IMR-90 (cell line): Measurements from ENCODE around the gene BMERB1. TPM values are rescaled to one million over a fixed set of nuclear protein-coding genes. Genes with fewer than 3 reads are reported as not detected.
A peak's percentile ranks its signal among the peaks of the same experiment; 100 is the strongest.

ENCODE experiments used
- ATAC-seq: fragments of 200-7000 bp; cut with Tn5 transposase; 2 replicates; pipeline ENCODE4 v1.9.1; 2020; ENCODE audit warnings: low read depth, mild to moderate bottlenecking, moderate library complexity
- BruUV-seq: library from RNA; stranded (reverse); fragments of 400-500 nt; replicated peaks from 2 replicates; lab custom pipeline; 2021; lab: Mats Ljungman, UMichigan
- CTCF ChIA-PET: fragments of 300-600 bp; formaldehyde crosslinking; extraction: SDS; loops from one replicate; lab custom pipeline; 2021; ENCODE audit warnings: antibody characterized with exemption; lab: Yijun Ruan, JAX
- POLR2A ChIA-PET: fragments of 300-600 bp; sonication (Branson Sonifier 250); formaldehyde crosslinking; loops from one replicate; lab custom pipeline; 2022; ENCODE audit warnings: antibody characterized with exemption; ENCODE audit not compliant: unreplicated experiment; lab: Charles Lee
- DNase-seq: peaks from one replicate; pipeline ENCODE4 v3.0.0; 2013
- H2AFZ ChIP-seq: replicated peaks from 2 replicates; pipeline ENCODE3; 2013; ENCODE audit warnings: low read length, mild to moderate bottlenecking; ENCODE audit not compliant: poor library complexity
- H2AK5ac ChIP-seq: 2 replicates; pipeline ENCODE4 v1.6.1; 2013; ENCODE audit warnings: low read depth, low read length, inconsistent platforms
- H2AK9ac ChIP-seq: replicated peaks from 2 replicates; pipeline ENCODE3; 2013; ENCODE audit warnings: mild to moderate bottlenecking, low read depth, low read length, moderate library complexity; ENCODE audit not compliant: poor library complexity
- H2BK120ac ChIP-seq: 2 replicates; pipeline ENCODE4 v1.6.1; 2013; ENCODE audit warnings: low read depth, low read length, inconsistent platforms
- H2BK15ac ChIP-seq: 3 replicates; pipeline ENCODE4 v1.6.1; 2013; ENCODE audit warnings: low read depth, low read length, inconsistent platforms
- H2BK20ac ChIP-seq: 2 replicates; pipeline ENCODE4 v1.6.1; 2013; ENCODE audit warnings: low read depth, mild to moderate bottlenecking, inconsistent platforms, low read length, moderate library complexity
- H2BK5ac ChIP-seq: 2 replicates; pipeline ENCODE4 v1.6.1; 2013; ENCODE audit warnings: mild to moderate bottlenecking, low read depth, low read length, inconsistent platforms; ENCODE audit not compliant: poor library complexity, severe bottlenecking
- H3K14ac ChIP-seq: replicated peaks from 2 replicates; pipeline ENCODE4 v1.6.1; 2013; ENCODE audit warnings: low read depth, low read length, inconsistent platforms
- H3K18ac ChIP-seq: 2 replicates; pipeline ENCODE4 v1.6.1; 2013; ENCODE audit warnings: low read depth, low read length, control low read depth
- H3K23ac ChIP-seq: 2 replicates; pipeline ENCODE4 v1.6.1; 2013; ENCODE audit warnings: low read depth, low read length, inconsistent platforms
- H3K27ac ChIP-seq: 2 replicates; pipeline ENCODE4 v1.5.1; 2013; ENCODE audit warnings: mild to moderate bottlenecking, control low read depth, low read length; ENCODE audit not compliant: insufficient read depth
- H3K27me3 ChIP-seq: 2 replicates; pipeline ENCODE4 v1.6.1; 2013; ENCODE audit warnings: low read length; ENCODE audit not compliant: control insufficient read depth, insufficient read depth
- H3K36me3 ChIP-seq: 2 replicates; pipeline ENCODE4 v1.6.1; 2013; ENCODE audit warnings: low read length, mixed read lengths; ENCODE audit not compliant: control insufficient read depth, insufficient read depth
- H3K4ac ChIP-seq: 2 replicates; pipeline ENCODE4 v1.6.1; 2013; ENCODE audit warnings: low read depth, low read length, inconsistent platforms
- H3K4me1 ChIP-seq: 2 replicates; pipeline ENCODE4 v1.6.1; 2013; ENCODE audit warnings: low read length, mixed read lengths; ENCODE audit not compliant: control insufficient read depth, insufficient read depth
- H3K4me2 ChIP-seq: 2 replicates; pipeline ENCODE4 v1.6.1; 2013; ENCODE audit warnings: low read depth, mild to moderate bottlenecking, control low read depth, low read length, moderate library complexity
- H3K4me3 ChIP-seq: 2 replicates; pipeline ENCODE4 v1.5.1; 2013; ENCODE audit warnings: low read depth, mild to moderate bottlenecking, control low read depth, low read length, moderate library complexity; ENCODE audit not compliant: insufficient read depth
- H3K56ac ChIP-seq: 2 replicates; pipeline ENCODE4 v1.6.1; 2013; ENCODE audit warnings: low read length, inconsistent platforms; ENCODE audit not compliant: insufficient read depth; ENCODE audit errors: extremely low read depth
- H3K79me1 ChIP-seq, 2 experiments: 2 replicates each; pipeline ENCODE4 v1.6.1; 2013; ENCODE audit warnings: low read length in 2 of 2, inconsistent platforms in 1 of 2, low read depth in 1 of 2
- H3K9ac ChIP-seq: 2 replicates; pipeline ENCODE4 v1.6.1; 2013; ENCODE audit warnings: low read depth, low read length, control low read depth
- H3K9me1 ChIP-seq: 2 replicates; pipeline ENCODE4 v1.6.1; 2013; ENCODE audit warnings: low read length, inconsistent platforms; ENCODE audit not compliant: insufficient read depth
- H3K9me3 ChIP-seq: 2 replicates; pipeline ENCODE4 v1.6.1; 2013; ENCODE audit warnings: low read length; ENCODE audit not compliant: control insufficient read depth, insufficient read depth
- H4K20me1 ChIP-seq: 2 replicates; pipeline ENCODE4 v1.6.1; 2013; ENCODE audit warnings: low read length, inconsistent platforms; ENCODE audit not compliant: insufficient read depth
- H4K5ac ChIP-seq: 2 replicates; pipeline ENCODE4 v1.6.1; 2013; ENCODE audit warnings: mild to moderate bottlenecking, low read depth, low read length, control low read depth
- H4K8ac ChIP-seq, 2 experiments: 2 replicates each; pipeline ENCODE4 v1.6.1; 2013; ENCODE audit warnings: low read depth in 2 of 2, low read length in 2 of 2, control low read depth in 1 of 2, inconsistent platforms in 1 of 2
- H4K91ac ChIP-seq: 2 replicates; pipeline ENCODE4 v1.6.1; 2013; ENCODE audit warnings: low read depth, low read length, inconsistent platforms; ENCODE audit not compliant: insufficient read depth
- BHLHE40 ChIP-seq: fragments of 150-350 bp; IDR thresholded peaks from 2 replicates; pipeline ENCODE4 v1.6.1; 2016; ENCODE audit warnings: mild to moderate bottlenecking, low read depth, low read length
- CHD1 ChIP-seq: IDR thresholded peaks from 2 replicates; pipeline ENCODE4 v1.6.1; 2012; ENCODE audit warnings: low read depth, low read length, improper control_type of control experiment
- CTCF ChIP-seq: conservative IDR thresholded peaks from 2 replicates; pipeline ENCODE4 v1.5.1; 2012; ENCODE audit warnings: mild to moderate bottlenecking, low read depth, low read length, improper control_type of control experiment
- FOS ChIP-seq: fragments of 150-350 bp; IDR thresholded peaks from 2 replicates; pipeline ENCODE4 v1.6.1; 2016; ENCODE audit warnings: low read depth, low read length
- MAFK ChIP-seq: IDR thresholded peaks from 2 replicates; pipeline ENCODE4 v1.6.1; 2012; ENCODE audit warnings: low read depth, low read length, improper control_type of control experiment
- MXI1 ChIP-seq: IDR thresholded peaks from 2 replicates; pipeline ENCODE4 v1.6.1; 2012; ENCODE audit warnings: low read depth, mild to moderate bottlenecking, low read length, moderate library complexity, borderline replicate concordance
- NFE2L2 ChIP-seq: fragments of 150-350 bp; IDR thresholded peaks from 2 replicates; pipeline ENCODE4 v1.6.1; 2016; ENCODE audit warnings: low read depth, mild to moderate bottlenecking, low read length
- POLR2A ChIP-seq: IDR thresholded peaks from 2 replicates; pipeline ENCODE4 v1.6.1; 2012; ENCODE audit warnings: mild to moderate bottlenecking, low read depth, low read length
- RAD21 ChIP-seq: IDR thresholded peaks from 2 replicates; pipeline ENCODE4 v1.6.1; 2012; ENCODE audit warnings: low read length, improper control_type of control experiment
- RCOR1 ChIP-seq: IDR thresholded peaks from 2 replicates; pipeline ENCODE4 v1.6.1; 2012; ENCODE audit warnings: mild to moderate bottlenecking, low read length, improper control_type of control experiment; ENCODE audit not compliant: insufficient replicate concordance
- RFX5 ChIP-seq: IDR thresholded peaks from 2 replicates; pipeline ENCODE4 v1.8.0; 2012; ENCODE audit warnings: low read depth, mild to moderate bottlenecking, low read length, moderate library complexity
- SMC3 ChIP-seq: fragments of 150-350 bp; IDR thresholded peaks from 2 replicates; pipeline ENCODE4 v1.6.1; 2016; ENCODE audit warnings: low read depth, mild to moderate bottlenecking, antibody characterized with exemption, low read length, moderate library complexity
- USF2 ChIP-seq: fragments of 150-350 bp; IDR thresholded peaks from 2 replicates; pipeline ENCODE4 v1.6.1; 2017; ENCODE audit warnings: mild to moderate bottlenecking, antibody characterized with exemption, low read length, low read depth
- WGBS, 2 experiments: methylation state at CpG; one replicate each; pipeline versions ENCODE4 v1.1.5 to v1.1.7; 2013; ENCODE audit warnings: missing lambda C conversion rate in 2 of 2; ENCODE audit not compliant: insufficient read length in 1 of 2; ENCODE audit errors: extremely low coverage in 2 of 2; 5-methylcytosine and 5-hydroxymethylcytosine counted together
- dilution Hi-C: fragments of 300-500 bp; cut with HindIII; formaldehyde crosslinking; loops from one replicate; pipeline ENCODE4 v1.14.3; 2018; ENCODE audit warnings: low sequenced_read_pairs; ENCODE audit not compliant: unreplicated experiment
- in situ Hi-C: fragments of 300-500 bp; cut with MboI; formaldehyde crosslinking; loops from 3 replicates; pipeline ENCODE4 v1.14.3; 2019; ENCODE audit warnings: low sequenced_read_pairs, inconsistent platforms, mixed read lengths
- intact Hi-C: fragments of 100-400 bp; cut with micrococcal nuclease; formaldehyde crosslinking; loops from 2 replicates; pipeline ENCODE4 v1.10.0; 2022
- polyA plus RNA-seq, 3 experiments: library from polyadenylated mRNA; depleted of rRNA; stranded (reverse); fragments of >200 nt; gene quantifications; 2 replicates each; pipeline ENCODE4 v1.2.3, GENCODE V29; 2012; ENCODE audit warnings: low replicate concordance in 1 of 3
- total RNA-seq: library from RNA; depleted of rRNA; stranded (reverse); fragments of >200 nt; gene quantifications from 2 replicates; pipeline ENCODE4 v1.2.3, GENCODE V29; 2012

Gene BMERB1
- total and polyA plus RNA-seq, 2 of the 4 experiments (the other 2 are of a cell fraction): 22.6 to 32.9 TPM

- intact Hi-C loops (no loop called here), in situ Hi-C loops (loop anchor here (10.0 kb wide), 1 partner anchor 66 kb away; no protein-coding TSS in a partner anchor), dilution Hi-C loops (no loop called here)
- H3K9me1 ChIP-seq: 0 out of 2 replicates have a peak, but pooled peaks cover 2% of the 10 kb centered on the region
- peak overlapping the region; percentile 53; the same call in 1 of the 2 replicates for H3K23ac ChIP-seq
- H3K9me3 ChIP-seq: no peaks in the 10 kb centered on the region
- 0 out of 4 replicates have a peak overlapping the region, but pooled peaks of 1 of the 2 experiments have one; percentile 9 for H4K8ac ChIP-seq
- H2AFZ ChIP-seq: no peak overlapping the region
- no peak overlapping the region for H3K9ac ChIP-seq
- CTCF ChIA-PET: no interaction called here
- POLR2A ChIA-PET: no interaction called here
- peaks cover 43% of the 10 kb centered on the region for H4K20me1 ChIP-seq
- H3K4me3 ChIP-seq: no peak overlapping the region
- H3K4ac ChIP-seq: peak overlapping the region; percentile 73; the same call in 1 of the 2 replicates
- TF ChIP-seq CHD1 (no peak), RAD21 (no peak), MXI1 (no peak), NFE2L2 (no peak), POLR2A (no peak), USF2 (no peak), MAFK (no peak), SMC3 (no peak), FOS (no peak), BHLHE40 (no peak), RFX5 (no peak), CTCF (no peak), RCOR1 (no peak)
- H2BK20ac ChIP-seq: no peak overlapping the region
- H3K4me1 ChIP-seq: peaks cover 19% of the 10 kb centered on the region
- no peaks in the 10 kb centered on the region for H3K27me3 ChIP-seq
- peak overlapping the region; percentile 58 for H2BK5ac ChIP-seq
- DNase-seq: no peak
- no TSS peak for BruUV-seq
- no peak overlapping the region for H2AK9ac ChIP-seq
- 0 out of 2 replicates have a peak overlapping the region, but pooled peaks have one; percentile 8 for H4K91ac ChIP-seq
- WGBS, 2 experiments: 90% methylated on average over 2 of the region's 4 CpGs; no CpG with 5 or more reads in 1 of the 2 experiments
- no peak overlapping the region for H3K27ac ChIP-seq
- H3K79me1 ChIP-seq: peaks cover 18 to 73% of the 10 kb centered on the region in 2 experiments
- no peak overlapping the region for H3K56ac ChIP-seq
- H2BK15ac ChIP-seq: 0 out of 3 replicates have a peak overlapping the region, but pooled peaks have one; percentile 38
- H2AK5ac ChIP-seq: peak overlapping the region; percentile 5
- H2BK120ac ChIP-seq: peak overlapping the region; percentile 65; the same call in 1 of the 2 replicates
- H4K5ac ChIP-seq: no peak overlapping the region
- H3K18ac ChIP-seq: no peak overlapping the region
- H3K36me3 ChIP-seq: no peaks in the 10 kb centered on the region
- no peak overlapping the region for H3K14ac ChIP-seq
- ATAC-seq: no peak
- no peak overlapping the region for H3K4me2 ChIP-seq
Measured at GRCh38 chr16:15439102-15439501, 4.7 kb downstream of the BMERB1 start.
